ENCODE results near the gene SF3A2.

DNA sequence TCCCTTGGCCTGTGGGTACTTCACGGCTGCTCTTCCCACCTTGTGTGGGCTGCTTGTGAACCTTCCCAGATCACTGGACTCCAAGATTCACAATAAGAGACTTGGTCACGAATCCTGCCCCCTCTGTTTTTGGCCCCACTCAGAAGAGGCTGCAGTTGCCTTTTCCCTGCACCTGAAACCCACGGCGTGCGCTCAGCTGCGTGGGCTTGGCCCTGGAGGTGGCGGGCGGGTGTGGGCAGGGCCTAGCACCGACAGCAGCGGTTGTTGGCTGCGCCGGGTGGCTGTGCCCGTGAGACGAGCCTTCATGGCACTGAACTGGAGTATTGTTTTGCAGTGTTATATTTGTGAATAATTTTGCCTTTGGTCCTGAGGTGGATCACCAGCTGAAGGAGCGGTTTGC lies 34.3 kb upstream of the SF3A2 start:
- TF ChIP-seq EZH2phosphoT487 (IDR thresholded peaks at IDR 0.05; ENCODE audit: borderline replicate concordance, low read depth, low read length) = no peak
- TF ChIP-seq, protein P1, sequence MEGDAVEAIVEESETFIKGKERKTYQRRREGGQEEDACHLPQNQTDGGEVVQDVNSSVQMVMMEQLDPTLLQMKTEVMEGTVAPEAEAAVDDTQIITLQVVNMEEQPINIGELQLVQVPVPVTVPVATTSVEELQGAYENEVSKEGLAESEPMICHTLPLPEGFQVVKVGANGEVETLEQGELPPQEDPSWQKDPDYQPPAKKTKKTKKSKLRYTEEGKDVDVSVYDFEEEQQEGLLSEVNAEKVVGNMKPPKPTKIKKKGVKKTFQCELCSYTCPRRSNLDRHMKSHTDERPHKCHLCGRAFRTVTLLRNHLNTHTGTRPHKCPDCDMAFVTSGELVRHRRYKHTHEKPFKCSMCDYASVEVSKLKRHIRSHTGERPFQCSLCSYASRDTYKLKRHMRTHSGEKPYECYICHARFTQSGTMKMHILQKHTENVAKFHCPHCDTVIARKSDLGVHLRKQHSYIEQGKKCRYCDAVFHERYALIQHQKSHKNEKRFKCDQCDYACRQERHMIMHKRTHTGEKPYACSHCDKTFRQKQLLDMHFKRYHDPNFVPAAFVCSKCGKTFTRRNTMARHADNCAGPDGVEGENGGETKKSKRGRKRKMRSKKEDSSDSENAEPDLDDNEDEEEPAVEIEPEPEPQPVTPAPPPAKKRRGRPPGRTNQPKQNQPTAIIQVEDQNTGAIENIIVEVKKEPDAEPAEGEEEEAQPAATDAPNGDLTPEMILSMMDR (conservative IDR thresholded peaks at IDR 0.05; ENCODE audit: low read length) = no peak

Measured in OCI-LY7 (cell line).